Heart left ventricle (tissue), 13 donors: Measurements from ENCODE around the gene LTA.

Source experiments
- CTCF ChIP-seq, 12 donors: fragments of 200-600 bp; sonication (generic) in 4 of 12; IDR thresholded peaks; one replicate each; pipeline versions ENCODE4 v1.5.0 to v1.8.0; 2018 to 2022; ENCODE audit warnings: antibody characterized with exemption in 12 of 12, mild to moderate bottlenecking in 5 of 12
- POLR2A ChIP-seq, 2 donors: fragments of 450-650 bp; IDR thresholded peaks; one replicate each; pipeline ENCODE4 v1.6.1; 2017; ENCODE audit warnings: antibody characterized with exemption in 2 of 2, mild to moderate bottlenecking in 2 of 2, moderate library complexity in 2 of 2
- donor health status: ischemic (EF 13 %, LVEDD 7.1; RV severe dilation, severe dysfunction).
- donor health status: DM: no; HTN: yes; CAD: no.
- donor health status: DM: no; HTN: no; CAD: no.
- donor health status: ischemic (EF 25% LVEDD 6.9; RV normal size, moderate dysfunction).
- donor health status: ischemic (EF 25% LVEDD 5.7; RV mildly dilated, moderate dysfunction).
- donor health status: ischemic (EF 35%, LVEDD 5.7; RV mildly dilated, moderate dysfunction).
- donor health status: nonischemic (EF 11% LVEDD 7.7; RV severe dilation, severe dysfunction).
- donor health status: DM: yes; HTN: yes; CAD: no.
- donor health status: PGD.
- donor health status: ischemic (EF 29% LVEDD 5.4; RV normal size, mild dysfunction).
- donor health status: nonischemic (EF 23%, LVEDD 6.1; RV moderate dilation, normal function).

DNA sequence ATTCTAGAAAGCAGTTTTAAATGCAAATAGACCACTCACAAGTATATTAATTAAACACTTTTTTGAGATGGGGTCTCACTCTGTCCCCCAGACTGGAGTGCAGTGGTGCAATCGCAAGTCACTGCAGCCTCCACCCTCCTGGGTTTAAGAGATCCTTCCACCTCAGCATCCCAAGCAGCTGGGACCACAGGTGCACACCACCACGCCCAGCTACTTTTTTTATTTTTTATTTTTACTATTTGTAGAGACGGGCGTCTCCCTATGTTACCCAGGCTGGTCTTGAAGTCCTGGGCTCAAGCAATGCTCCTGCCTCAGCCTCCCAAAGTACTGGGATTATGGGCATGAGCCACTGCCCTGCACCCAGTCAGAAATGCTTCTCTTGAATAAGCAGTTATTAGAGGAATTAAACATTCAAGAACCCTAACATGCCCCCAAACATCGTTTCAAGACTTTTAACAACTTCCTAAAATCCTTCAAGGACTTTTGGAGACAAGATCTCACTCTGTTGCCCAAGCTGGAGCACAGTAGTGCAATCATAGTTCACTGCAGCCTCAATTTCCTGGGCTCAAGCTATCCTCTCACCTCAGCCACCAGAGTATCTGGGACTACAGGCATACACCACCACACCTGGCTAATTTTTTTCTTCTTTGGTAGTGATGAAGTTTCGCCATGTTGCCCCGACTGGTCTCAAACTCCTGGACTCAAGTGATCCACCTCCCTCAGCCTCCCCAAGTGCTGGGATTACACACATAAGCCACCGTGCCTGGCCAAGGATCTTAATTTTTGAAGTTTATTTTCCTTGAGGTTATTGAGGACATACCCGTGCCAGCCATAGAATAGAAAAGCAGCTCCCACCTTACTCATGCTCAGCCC, 40.1 kb upstream of the LTA start:
- no peak for TF ChIP-seq POLR2A (IDR thresholded peaks at IDR 0.05)
- no peak for TF ChIP-seq CTCF (IDR thresholded peaks at IDR 0.05)
